Neural cell (in vitro differentiated cells): Measurements from ENCODE around the gene RSPH1. TPM values are rescaled to one million over a fixed set of nuclear protein-coding genes. Genes with fewer than 3 reads are reported as not detected.
"Not testable (repeated sequence)": the region's sequence is repeated elsewhere in the genome, so short reads cannot be mapped to it uniquely, and the experiment has no call there.

Experiments
- H2AFZ ChIP-seq: fragments of 200-600, 300-800 bp; sonication (generic), shearing (Covaris generic); 2 replicates; pipeline ENCODE4 v1.6.0; 2014; ENCODE audit warnings: low read depth, mild to moderate bottlenecking, antibody characterized with exemption, low read length, moderate library complexity
- H3F3A ChIP-seq: fragments of 200-600 bp; shearing (Covaris generic); 2 replicates; pipeline ENCODE4 v1.6.1; 2016; ENCODE audit warnings: mild to moderate bottlenecking, moderate library complexity, mixed read lengths, antibody characterized with exemption, low read length; ENCODE audit not compliant: insufficient read depth, poor library complexity, severe bottlenecking
- H3K27ac ChIP-seq: fragments of 200-600, 300-800 bp; sonication (generic), shearing (Covaris generic); 2 replicates; pipeline ENCODE4 v1.5.1; 2014; ENCODE audit warnings: mild to moderate bottlenecking, low read length, moderate library complexity
- H3K27me3 ChIP-seq: fragments of 300-800, 200-600 bp; sonication (generic), shearing (Covaris generic); 2 replicates; pipeline ENCODE4 v1.6.0; 2014; ENCODE audit warnings: mild to moderate bottlenecking, low read depth, low read length, moderate library complexity; ENCODE audit not compliant: insufficient read depth
- H3K36me3 ChIP-seq: fragments of 300-800, 200-600 bp; sonication (generic), shearing (Covaris generic); 2 replicates; pipeline ENCODE4 v1.5.1; 2014; ENCODE audit warnings: mild to moderate bottlenecking, antibody characterized with exemption, low read length, moderate library complexity; ENCODE audit not compliant: insufficient read depth
- H3K4me2 ChIP-seq: fragments of 300-800, 200-600 bp; sonication (generic), shearing (Covaris generic); 2 replicates; pipeline ENCODE4 v1.6.0; 2014; ENCODE audit warnings: mild to moderate bottlenecking, low read length
- H3K4me3 ChIP-seq: fragments of 300-800, 200-600 bp; sonication (generic), shearing (Covaris generic); 2 replicates; pipeline ENCODE4 v1.5.1; 2014; ENCODE audit warnings: mild to moderate bottlenecking, low read length, moderate library complexity
- H3K79me2 ChIP-seq: fragments of 200-600 bp; shearing (Covaris generic); replicated peaks from 2 replicates; pipeline ENCODE4 v1.6.0; 2014; ENCODE audit warnings: mild to moderate bottlenecking, low read length, moderate library complexity; ENCODE audit not compliant: insufficient read depth
- H3K9ac ChIP-seq: fragments of 300-800, 200-600 bp; sonication (generic), shearing (Covaris generic); 2 replicates; pipeline ENCODE4 v1.6.1; 2016; ENCODE audit warnings: mild to moderate bottlenecking, low read length, mixed read lengths
- H3K9me2 ChIP-seq: fragments of 200-600 bp; shearing (Covaris generic); 2 replicates; pipeline ENCODE4 v1.6.1; 2016; ENCODE audit warnings: mild to moderate bottlenecking, low read length, mixed read lengths; ENCODE audit not compliant: insufficient read depth
- H3K9me3 ChIP-seq: fragments of 200-600, 300-800 bp; sonication (generic), shearing (Covaris generic); 2 replicates; pipeline ENCODE4 v1.6.1; 2016; ENCODE audit warnings: mild to moderate bottlenecking, mixed run types, low read length, moderate library complexity, mixed read lengths
- H4K20me1 ChIP-seq: fragments of 200-600 bp; shearing (Covaris generic); 2 replicates; pipeline ENCODE4 v1.6.1; 2016; ENCODE audit warnings: mild to moderate bottlenecking, mixed run types; ENCODE audit not compliant: insufficient read depth
- CTCF ChIP-seq: fragments of 450-650 bp; IDR thresholded peaks from 2 replicates; pipeline ENCODE4 v1.5.1; 2014; ENCODE audit warnings: antibody characterized with exemption, mild to moderate bottlenecking, moderate library complexity; ENCODE audit not compliant: poor library complexity, severe bottlenecking
- EP300 ChIP-seq: fragments of 450-650 bp; conservative IDR thresholded peaks from 2 replicates; pipeline ENCODE4 v1.6.1; 2014; ENCODE audit warnings: antibody characterized with exemption, mild to moderate bottlenecking, moderate library complexity; ENCODE audit not compliant: poor library complexity, severe bottlenecking
- EZH2 ChIP-seq: fragments of 200-600, 300-800 bp; shearing (Covaris generic), sonication (generic); IDR thresholded peaks from 2 replicates; pipeline ENCODE4 v1.6.1; 2014; ENCODE audit warnings: antibody characterized with exemption, low read length, borderline replicate concordance, mild to moderate bottlenecking; ENCODE audit not compliant: insufficient read depth, poor library complexity, severe bottlenecking
- POLR2AphosphoS5 ChIP-seq: IDR thresholded peaks from 2 replicates; pipeline ENCODE4 v1.6.1; 2012
- RAD21 ChIP-seq: fragments of 450-650 bp; conservative IDR thresholded peaks from 2 replicates; pipeline ENCODE4 v1.6.1; 2014; ENCODE audit warnings: antibody characterized with exemption, mild to moderate bottlenecking, moderate library complexity
- REST ChIP-seq: IDR thresholded peaks from 2 replicates; pipeline ENCODE4 v1.6.1; 2012; ENCODE audit warnings: borderline replicate concordance
- SMC3 ChIP-seq: fragments of 450-650 bp; conservative IDR thresholded peaks from 2 replicates; pipeline ENCODE4 v1.6.1; 2014; ENCODE audit warnings: antibody characterized with exemption, mild to moderate bottlenecking, moderate library complexity; ENCODE audit not compliant: poor library complexity
- TAF1 ChIP-seq: IDR thresholded peaks from 2 replicates; pipeline ENCODE4 v1.6.1; 2012; ENCODE audit warnings: low read depth
- polyA plus RNA-seq: library from polyadenylated mRNA; depleted of rRNA; stranded (reverse); fragments of >200 nt; gene quantifications from 2 replicates; pipeline ENCODE4 v1.2.3, GENCODE V29; 2014

The RSPH1 gene
- polyA plus RNA-seq, 1 donor from 2014 or later: 1.3 TPM

- H4K20me1 ChIP-seq: no peaks in the 10 kb centered on the region
- H3F3A ChIP-seq: no peaks in the 10 kb centered on the region
- no peaks in the 10 kb centered on the region for H3K79me2 ChIP-seq
- no peaks in the 10 kb centered on the region for H3K27me3 ChIP-seq
- H3K36me3 ChIP-seq: no peaks in the 10 kb centered on the region
- no peaks in the 10 kb centered on the region for H3K9me2 ChIP-seq
- H3K4me2 ChIP-seq: no peak overlapping the region
- no peak overlapping the region for H3K4me3 ChIP-seq
- H3K27ac ChIP-seq: no peak overlapping the region
- no peaks in the 10 kb centered on the region for H3K9me3 ChIP-seq
- TF ChIP-seq RAD21: no peak
- H3K9ac ChIP-seq: no peak overlapping the region
- H2AFZ ChIP-seq: no peak overlapping the region
Measured at GRCh38 chr21:42471206-42471605, 24.8 kb downstream of the RSPH1 start.

GRCh38 chr21:42469726-42470125 lies 26.3 kb downstream of the RSPH1 start:
- not testable (repeated sequence) for H3K9me3 ChIP-seq, H3K4me3 ChIP-seq, H3K27ac ChIP-seq, H3K4me2 ChIP-seq, H2AFZ ChIP-seq, H4K20me1 ChIP-seq, H3K9me2 ChIP-seq, H3F3A ChIP-seq, H3K79me2 ChIP-seq, H3K27me3 ChIP-seq, H3K36me3 ChIP-seq, H3K9ac ChIP-seq

GRCh38 chr21:42469272-42469671 lies 26.8 kb downstream of the RSPH1 start:
- H2AFZ ChIP-seq: no peak overlapping the region
- H3K4me3 ChIP-seq: no peak overlapping the region
- no peaks in the 10 kb centered on the region for H3K27me3 ChIP-seq
- no peaks in the 10 kb centered on the region for H3K9me2 ChIP-seq
- no peaks in the 10 kb centered on the region for H4K20me1 ChIP-seq
- H3K27ac ChIP-seq: no peak overlapping the region
- TF ChIP-seq EP300 (no peak), TAF1 (no peak)
- no peak overlapping the region for H3K4me2 ChIP-seq
- no peaks in the 10 kb centered on the region for H3K79me2 ChIP-seq
- H3K9me3 ChIP-seq: no peaks in the 10 kb centered on the region
- H3K36me3 ChIP-seq: no peaks in the 10 kb centered on the region
- H3F3A ChIP-seq: no peaks in the 10 kb centered on the region
- no peak overlapping the region for H3K9ac ChIP-seq

GRCh38 chr21:42468491-42469131 lies 27.4 kb downstream of the RSPH1 start:
- TF ChIP-seq REST (no peak), EP300 (no peak), SMC3 (no peak), EZH2 (no peak), CTCF (no peak), POLR2AphosphoS5 (no peak)
- no peaks in the 10 kb centered on the region for H3F3A ChIP-seq

More at GRCh38 chr21:42468491-42469131, 27.4 kb downstream of the RSPH1 start:
- no peaks in the 10 kb centered on the region for H3K9me3 ChIP-seq
- no peaks in the 10 kb centered on the region for H3K9me2 ChIP-seq
- H3K79me2 ChIP-seq: no peaks in the 10 kb centered on the region
- no peaks in the 10 kb centered on the region for H3K27me3 ChIP-seq
- H3K4me3 ChIP-seq: no peak overlapping the region
- no peak overlapping the region for H2AFZ ChIP-seq
- H3K27ac ChIP-seq: no peak overlapping the region
- H3K36me3 ChIP-seq: no peaks in the 10 kb centered on the region
- H3K4me2 ChIP-seq: no peak overlapping the region
- no peaks in the 10 kb centered on the region for H4K20me1 ChIP-seq
- H3K9ac ChIP-seq: no peak overlapping the region
